Right lobe of liver (tissue), 6 donors: Measurements from ENCODE around the gene CUL5. TPM values are rescaled to one million over a fixed set of nuclear protein-coding genes. Genes with fewer than 3 reads are reported as not detected.
"Not testable (repeated sequence)": the region's sequence is repeated elsewhere in the genome, so short reads cannot be mapped to it uniquely, and the experiment has no call there.

Source experiments
- ATAC-seq, 4 donors: fragments of 200-7000 bp; cut with Tn5 transposase; one replicate each; pipeline ENCODE4 v1.9.1; 2020; ENCODE audit warnings: mild to moderate bottlenecking in 4 of 4, moderate library complexity in 4 of 4
- DNase-seq, 3 donors: peaks; one replicate each; pipeline ENCODE4 v3.0.0-alpha.2; 2020
- H3K27ac ChIP-seq, 3 donors: fragments of 200-600 bp; one replicate each; pipeline ENCODE4 v1.8.0; 2022
- H3K27me3 ChIP-seq, 2 donors: fragments of 200-600 bp; one replicate each; pipeline ENCODE4 v1.8.0; 2022
- H3K36me3 ChIP-seq, 4 donors: fragments of 200-600 bp; sonication (generic) in 1 of 4; one replicate each; pipeline versions ENCODE4 v1.5.1 to v1.8.0; 2017 to 2022; ENCODE audit warnings: control low read depth in 1 of 4
- H3K4me1 ChIP-seq, 4 donors: fragments of 200-600 bp; sonication (generic) in 1 of 4; one replicate each; pipeline versions ENCODE4 v1.5.1 to v1.8.0; 2017 to 2022; ENCODE audit warnings: control low read depth in 1 of 4
- H3K4me3 ChIP-seq, 3 donors: fragments of 200-600 bp; one replicate each; pipeline ENCODE4 v1.8.0; 2022
- H3K9me3 ChIP-seq, 4 donors: fragments of 200-600 bp; sonication (generic) in 1 of 4; one replicate each; pipeline versions ENCODE4 v1.5.1 to v1.8.0; 2017 to 2022; ENCODE audit warnings: control low read depth in 1 of 4
- POLR2A ChIP-seq: fragments of 450-650 bp; IDR thresholded peaks from one replicate; pipeline ENCODE4 v1.6.1; 2017; ENCODE audit warnings: antibody characterized with exemption, mild to moderate bottlenecking
- WGBS: methylation state at CpG from one replicate; pipeline ENCODE4 v1.1.6; 2018; ENCODE audit warnings: low coverage, low lambda C conversion rate; ENCODE audit not compliant: insufficient coverage; ENCODE audit errors: missing lambda C conversion rate; 5-methylcytosine and 5-hydroxymethylcytosine counted together
- intact Hi-C, 2 donors: fragments of 100-400 bp; cut with DNase I; formaldehyde crosslinking; loops; one replicate each; pipeline versions ENCODE4 v1.11.2 to v1.14.1; 2022
- total RNA-seq, 6 experiments: library from RNA; depleted of rRNA in 2 of 6; stranded (reverse); fragments of >200 nt in 2 of 6; fragmentation: NEBNext Ultra II Directional in 3 of 6; extraction: Animal tissue kit (Norgen Biotek cat#: 25700) in 3 of 6; gene quantifications; one replicate each; pipeline versions ENCODE4 v1.1.0 to v1.2.4, GENCODE V29; 2016 to 2023
- TF ChIP-seq, protein P1 (sequence below), 4 donors: fragments of 200-600 bp in 3 of 4; fragments of 450-650 bp in 1 of 4; IDR thresholded peaks; one replicate each; pipeline versions ENCODE4 v1.5.1 to v1.8.0; 2016 to 2022; ENCODE audit warnings: antibody characterized with exemption in 4 of 4, mild to moderate bottlenecking in 2 of 4
- donor health status: DM: no; HTN: yes; CAD: no.
- donor health status: DM: no; HTN: no; CAD: no.
- donor health status: DM: no; HTN: no; CAD: no.
- donor health status: DM: no; HTN: yes; CAD: no.
- donor health status: DM: no; HTN: yes; CAD: no.

The CUL5 gene
- total RNA-seq, 6 experiments from 2014 or later, result 14.0 to 20.2 (median 17.8) TPM

DNA sequence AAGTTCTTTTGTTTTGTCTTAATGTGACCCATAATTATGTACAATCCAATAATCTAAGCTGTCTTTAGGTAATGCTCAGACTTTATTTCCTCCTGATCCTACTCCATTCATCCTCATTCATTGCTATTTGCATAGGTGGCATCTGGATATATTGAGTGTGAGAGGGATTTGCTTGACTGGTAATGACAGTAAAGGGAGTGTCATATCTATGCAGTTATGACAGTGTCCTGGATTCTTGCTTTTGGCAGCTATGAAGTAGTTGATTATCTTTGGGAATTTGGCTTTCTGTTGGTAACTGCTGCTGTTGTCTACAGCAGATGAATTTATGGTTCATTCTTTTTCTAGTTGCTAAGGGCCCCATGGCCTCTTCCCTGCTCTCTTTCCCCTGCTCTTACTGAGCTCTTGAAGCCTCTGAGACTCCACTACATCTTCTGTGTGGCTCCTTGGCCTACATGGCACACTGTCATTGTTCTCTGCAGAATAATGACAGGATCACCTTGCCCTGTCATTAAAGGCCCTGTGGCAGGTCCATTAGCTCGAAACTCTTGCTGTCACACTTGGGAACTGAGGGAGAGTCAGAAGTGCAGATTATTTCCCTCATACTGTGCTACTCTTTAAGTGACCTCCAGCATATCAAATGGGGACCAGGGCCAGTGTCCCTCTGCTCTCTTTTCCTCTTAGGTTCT, 92.5 kb downstream of the CUL5 start:
- WGBS, result 40% methylated on average over 1 of the region's 1 CpG
- Histone ChIP-seq H3K27ac (no peak overlapping the region), H3K4me3 (no peak overlapping the region), H3K9me3 (no peaks in the 10 kb centered on the region), H3K36me3 (peaks cover 0 to 38% (median 10%) of the 10 kb centered on the region in 4 donors), H3K27me3 (no peaks in the 10 kb centered on the region), H3K4me1 (no peaks in the 10 kb centered on the region)
- ATAC-seq (no peak), DNase-seq (no peak)
- intact Hi-C loops, result no loop called here
- no peak for TF ChIP-seq POLR2A

DNA sequence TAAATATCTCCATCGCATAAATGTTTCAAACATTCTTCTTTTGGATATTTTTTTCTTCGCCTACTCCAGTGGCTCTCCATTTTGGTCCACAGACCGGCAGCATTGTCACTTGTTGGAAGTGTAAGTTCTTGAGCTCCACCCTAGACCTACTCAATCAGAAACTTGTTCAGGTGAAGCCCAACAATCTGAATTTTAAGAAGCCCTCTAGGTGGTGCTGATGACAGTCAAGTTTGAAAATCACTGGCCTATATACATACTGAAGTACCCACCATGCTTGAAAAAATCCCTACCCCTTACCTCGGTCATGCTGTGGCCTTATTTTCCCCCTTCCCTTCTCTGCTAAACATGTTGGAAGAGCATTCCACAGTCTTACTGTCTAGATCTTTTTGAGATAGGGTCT, 102.4 kb downstream of the CUL5 start:
- 79% methylated on average over 3 of the region's 4 CpGs for WGBS
- intact Hi-C loops, result no loop called here
- TF ChIP-seq, protein P1, sequence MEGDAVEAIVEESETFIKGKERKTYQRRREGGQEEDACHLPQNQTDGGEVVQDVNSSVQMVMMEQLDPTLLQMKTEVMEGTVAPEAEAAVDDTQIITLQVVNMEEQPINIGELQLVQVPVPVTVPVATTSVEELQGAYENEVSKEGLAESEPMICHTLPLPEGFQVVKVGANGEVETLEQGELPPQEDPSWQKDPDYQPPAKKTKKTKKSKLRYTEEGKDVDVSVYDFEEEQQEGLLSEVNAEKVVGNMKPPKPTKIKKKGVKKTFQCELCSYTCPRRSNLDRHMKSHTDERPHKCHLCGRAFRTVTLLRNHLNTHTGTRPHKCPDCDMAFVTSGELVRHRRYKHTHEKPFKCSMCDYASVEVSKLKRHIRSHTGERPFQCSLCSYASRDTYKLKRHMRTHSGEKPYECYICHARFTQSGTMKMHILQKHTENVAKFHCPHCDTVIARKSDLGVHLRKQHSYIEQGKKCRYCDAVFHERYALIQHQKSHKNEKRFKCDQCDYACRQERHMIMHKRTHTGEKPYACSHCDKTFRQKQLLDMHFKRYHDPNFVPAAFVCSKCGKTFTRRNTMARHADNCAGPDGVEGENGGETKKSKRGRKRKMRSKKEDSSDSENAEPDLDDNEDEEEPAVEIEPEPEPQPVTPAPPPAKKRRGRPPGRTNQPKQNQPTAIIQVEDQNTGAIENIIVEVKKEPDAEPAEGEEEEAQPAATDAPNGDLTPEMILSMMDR (IDR thresholded peaks at IDR 0.05), result no peak
- TF ChIP-seq POLR2A, result no peak
- Histone ChIP-seq H3K36me3 (no peaks in the 10 kb centered on the region), H3K27ac (no peak overlapping the region), H3K9me3 (no peaks in the 10 kb centered on the region), H3K4me1 (peaks cover 0 to 15% (median 1%) of the 10 kb centered on the region in 4 donors), H3K4me3 (no peak overlapping the region), H3K27me3 (no peaks in the 10 kb centered on the region)
- ATAC-seq (no peak), DNase-seq (no peak)

DNA sequence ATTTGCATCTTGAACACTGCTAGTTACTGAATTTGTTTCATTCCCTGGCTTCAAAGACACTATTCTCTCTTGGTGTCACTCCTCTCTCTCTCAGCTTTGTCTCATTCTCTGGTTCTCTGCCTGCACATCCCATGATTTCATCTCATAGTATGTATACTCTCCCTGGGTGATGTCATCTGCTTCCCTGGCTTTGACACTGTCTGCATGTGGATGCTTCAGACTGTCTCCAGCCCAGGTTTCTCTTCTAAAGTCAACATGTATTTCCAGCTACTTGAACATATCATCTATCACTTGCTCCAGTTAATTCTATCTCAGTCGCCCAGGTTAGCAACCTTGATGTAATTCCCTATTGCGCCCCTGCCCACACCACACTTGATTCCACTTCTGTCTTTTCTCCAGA, 103.4 kb downstream of the CUL5 start:
- no peaks in the 10 kb centered on the region for H3K27me3 ChIP-seq
- H3K4me3 ChIP-seq, result no peak overlapping the region
- no peaks in the 10 kb centered on the region for H3K36me3 ChIP-seq
- intact Hi-C loops, result no loop called here
- ATAC-seq (no peak), DNase-seq (no peak)
- no peak overlapping the region for H3K27ac ChIP-seq
- H3K9me3 ChIP-seq, result no peaks in the 10 kb centered on the region
- H3K4me1 ChIP-seq, result peaks cover 0 to 18% (median 2%) of the 10 kb centered on the region in 4 donors
- 94% methylated on average over 2 of the region's 2 CpGs for WGBS
- TF ChIP-seq POLR2A, result no peak
- TF ChIP-seq, protein P1 (IDR thresholded peaks at IDR 0.05), result no peak

DNA sequence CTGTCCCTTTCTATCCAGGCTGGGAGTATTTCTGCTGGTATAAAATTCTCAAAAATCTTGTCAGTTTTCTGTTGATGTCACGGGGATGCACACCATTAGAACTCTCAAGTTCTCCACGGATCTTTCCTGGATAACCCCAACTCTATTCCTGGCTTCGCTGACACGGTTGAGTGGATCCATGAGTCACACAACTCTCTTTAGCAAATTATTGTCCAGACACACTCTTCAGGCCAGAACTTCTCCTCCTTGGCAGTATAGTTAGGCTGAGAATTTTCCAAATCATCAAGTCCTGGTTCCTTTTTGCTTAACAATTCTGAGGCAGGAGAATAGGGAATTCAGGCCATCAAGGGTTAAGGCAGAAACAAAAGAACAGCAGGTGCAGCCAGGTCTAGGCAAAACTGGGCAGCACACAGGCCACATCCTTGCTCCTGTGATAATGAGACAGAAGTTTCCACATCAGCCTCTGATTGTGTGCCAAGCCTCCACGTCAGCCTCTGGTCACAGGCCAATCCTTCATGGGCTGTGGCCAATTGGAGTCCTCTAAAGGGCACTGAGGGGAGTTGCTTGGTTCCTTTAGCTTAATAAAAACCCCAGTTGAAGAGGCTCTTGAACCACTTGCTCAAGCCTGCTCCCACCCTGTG, 106.9 kb downstream of the CUL5 start:
- H3K27ac ChIP-seq, result peak overlapping the region; percentile 61 to 81 (median 74)
- intact Hi-C loops, result no loop called here
- H3K4me3 ChIP-seq, result no peak overlapping the region
- ATAC-seq (peak; percentile 85 to 91 (median 89)), DNase-seq (peak; percentile 79 to 91 (median 84))
- H3K4me1 ChIP-seq, result peaks cover 0 to 21% (median 2%) of the 10 kb centered on the region in 4 donors
- no peaks in the 10 kb centered on the region for H3K27me3 ChIP-seq
- H3K9me3 ChIP-seq, result no peaks in the 10 kb centered on the region
- peak; percentile 26 for TF ChIP-seq POLR2A
- TF ChIP-seq, protein P1 (IDR thresholded peaks at IDR 0.05), result no peak
- 50% methylated on average over 5 of the region's 5 CpGs for WGBS
- no peaks in the 10 kb centered on the region for H3K36me3 ChIP-seq

DNA sequence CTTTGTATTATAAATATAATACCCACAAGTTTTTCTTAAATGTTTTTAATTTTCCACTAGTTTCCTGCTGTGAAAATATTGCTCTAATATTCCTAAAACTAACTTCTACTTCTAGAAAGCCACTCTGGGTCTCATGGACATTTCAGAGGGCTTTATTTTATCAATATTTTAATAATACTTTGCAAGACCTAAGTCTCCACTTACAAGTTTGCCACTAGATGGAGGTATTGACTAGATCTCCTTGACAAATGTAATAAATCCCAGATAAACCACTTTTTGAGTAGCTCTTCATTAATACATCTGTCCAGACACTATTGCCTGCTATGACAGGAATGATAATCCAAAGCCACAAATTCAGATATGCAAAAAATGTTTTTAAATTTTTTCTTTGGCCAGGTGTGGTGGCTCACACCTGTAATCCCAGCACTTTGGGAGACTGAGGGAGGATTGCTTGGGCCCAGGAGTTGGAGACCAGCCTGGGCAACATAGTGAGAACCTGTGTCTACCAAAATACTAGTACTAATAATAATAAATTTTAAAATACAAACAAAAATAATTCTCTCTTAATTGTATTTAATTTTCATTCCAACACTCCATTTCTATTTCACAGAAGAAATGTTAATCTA, 109.2 kb downstream of the CUL5 start:
- DNase-seq (no peak), ATAC-seq (no peak)
- Histone ChIP-seq H3K27me3 (no peaks in the 10 kb centered on the region), H3K36me3 (no peaks in the 10 kb centered on the region), H3K4me1 (peaks cover 0 to 25% (median 2%) of the 10 kb centered on the region in 4 donors), H3K4me3 (no peak overlapping the region), H3K9me3 (no peaks in the 10 kb centered on the region), H3K27ac (peak overlapping the region in 2 of 3 donors; percentile 17 to 26)
- TF ChIP-seq POLR2A, result no peak
- TF ChIP-seq, protein P1 (IDR thresholded peaks at IDR 0.05), result peak; percentile 54 to 73 (median 64)
- intact Hi-C loops, result no loop called here

DNA sequence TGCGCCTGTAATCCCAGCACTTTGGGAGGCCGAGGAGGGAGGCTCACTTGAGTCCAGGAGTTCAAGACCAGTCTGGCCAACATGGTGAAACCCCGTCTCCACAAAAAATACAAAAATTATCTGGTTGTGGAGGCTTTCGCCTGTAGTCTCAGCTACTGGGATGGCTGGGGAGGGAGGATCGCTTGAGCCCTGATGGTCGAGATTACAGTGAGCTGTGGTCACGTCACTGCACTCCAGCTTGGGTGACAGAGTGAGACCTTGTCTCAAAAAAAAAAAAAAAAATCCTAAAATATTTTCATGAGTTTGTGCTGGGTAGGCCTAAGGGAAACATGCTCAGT, 112.2 kb downstream of the CUL5 start:
- Histone ChIP-seq H3K27ac (peak overlapping the region; percentile 86 to 99 (median 99)), H3K4me1 (peaks cover 0 to 30% (median 9%) of the 10 kb centered on the region in 4 donors), H3K4me3 (peak overlapping the region; percentile 76 to 91 (median 86))
- 33% methylated on average over 4 of the region's 7 CpGs for WGBS
- ATAC-seq, H3K9me3 ChIP-seq, H3K27me3 ChIP-seq, H3K36me3 ChIP-seq, intact Hi-C loops, DNase-seq: not testable (repeated sequence)
